Fibroblast of skin of right quadriceps (primary cell): ENCODE data around the gene C1QL1.
A peak's percentile ranks its signal among the peaks of the same experiment; 100 is the strongest.

Experiments
- DNase-seq: peaks from one replicate; pipeline ENCODE4 v3.0.0-alpha.2; 2013

The C1QL1 gene

DNA sequence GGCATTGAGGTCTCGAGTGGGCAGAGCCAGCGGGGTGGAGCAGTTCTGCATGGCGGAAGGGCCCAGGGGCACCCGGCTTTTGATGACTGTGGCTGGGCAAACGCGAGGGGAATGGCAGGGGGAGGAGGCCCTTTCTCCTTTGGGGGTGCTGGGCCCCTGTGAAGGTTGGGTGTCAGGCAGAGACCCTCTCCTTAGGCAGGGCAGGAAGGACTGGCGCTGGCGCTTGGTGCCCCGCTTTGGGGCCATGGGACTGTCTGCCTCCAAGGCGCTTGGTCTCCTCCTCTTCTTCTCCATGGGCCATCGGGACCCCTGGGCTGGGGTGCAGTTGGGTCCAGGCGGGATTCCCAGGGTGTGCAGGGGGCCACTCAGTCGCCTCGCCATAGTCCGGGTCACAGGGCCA is 40.0 kb downstream of the C1QL1 start:
- DNase-seq, result no peak

GRCh38 chr17:44927696-44928095 is 40.4 kb downstream of the C1QL1 start:
- no peak for DNase-seq

DNA sequence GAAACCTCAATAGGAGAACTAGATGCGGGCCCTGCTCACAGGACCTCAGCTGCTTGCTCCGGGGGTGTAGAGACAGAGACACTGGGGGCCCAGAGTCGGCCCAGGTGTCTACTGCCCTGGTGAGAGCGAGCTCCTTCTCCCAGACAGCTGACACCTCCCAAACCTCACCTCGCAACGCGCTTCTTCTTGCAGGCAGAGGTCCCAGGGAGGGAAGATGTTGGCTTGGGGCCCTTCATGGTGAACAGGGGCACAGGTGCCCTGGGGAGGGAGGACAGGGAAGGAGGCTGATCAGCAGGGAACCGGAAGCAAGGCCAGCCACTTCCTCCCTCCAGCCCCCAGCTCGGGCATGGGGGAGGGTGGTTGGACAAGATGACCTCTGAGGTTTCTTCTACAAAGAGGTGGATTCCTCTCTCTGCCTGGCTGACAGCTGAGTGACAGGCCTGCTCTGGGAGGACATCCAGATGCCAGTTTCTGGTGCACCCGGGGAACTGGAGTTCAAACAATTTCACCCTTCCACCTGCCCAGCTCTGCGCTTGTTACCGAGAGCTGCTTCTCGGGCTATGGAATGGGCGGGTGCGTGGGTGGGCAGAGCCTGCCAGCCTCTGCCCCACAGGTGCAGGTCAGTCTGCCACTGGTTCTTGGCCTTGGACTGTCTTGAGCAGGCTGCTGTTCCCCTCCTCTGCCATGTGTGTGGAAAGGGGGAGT is 41.1 kb downstream of the C1QL1 start:
- DNase-seq, result no peak

- no peak for DNase-seq
Measured at GRCh38 chr17:44925731-44926697, 42.1 kb downstream of the C1QL1 start.

DNA sequence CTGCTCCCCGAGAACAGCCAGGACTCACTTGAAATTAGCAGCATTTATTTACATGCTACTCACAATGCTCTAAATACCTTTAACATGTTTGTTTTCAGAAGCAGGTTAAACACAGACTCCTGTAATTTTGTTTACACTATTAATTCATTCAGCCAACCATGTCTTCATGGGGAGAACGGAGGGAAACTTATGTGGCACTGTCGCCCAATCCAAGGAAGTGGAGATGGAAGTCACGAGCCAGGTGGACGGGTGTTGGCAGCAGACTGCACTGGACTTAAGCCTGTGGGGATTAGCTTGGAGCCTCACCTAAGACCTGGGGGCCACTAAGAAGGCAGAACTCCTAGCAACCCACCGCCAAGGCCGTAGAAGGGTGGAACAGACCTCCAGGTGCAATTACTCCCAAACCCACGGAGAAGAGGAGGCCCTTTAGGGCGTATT is 44.0 kb downstream of the C1QL1 start:
- DNase-seq, result no peak

DNA sequence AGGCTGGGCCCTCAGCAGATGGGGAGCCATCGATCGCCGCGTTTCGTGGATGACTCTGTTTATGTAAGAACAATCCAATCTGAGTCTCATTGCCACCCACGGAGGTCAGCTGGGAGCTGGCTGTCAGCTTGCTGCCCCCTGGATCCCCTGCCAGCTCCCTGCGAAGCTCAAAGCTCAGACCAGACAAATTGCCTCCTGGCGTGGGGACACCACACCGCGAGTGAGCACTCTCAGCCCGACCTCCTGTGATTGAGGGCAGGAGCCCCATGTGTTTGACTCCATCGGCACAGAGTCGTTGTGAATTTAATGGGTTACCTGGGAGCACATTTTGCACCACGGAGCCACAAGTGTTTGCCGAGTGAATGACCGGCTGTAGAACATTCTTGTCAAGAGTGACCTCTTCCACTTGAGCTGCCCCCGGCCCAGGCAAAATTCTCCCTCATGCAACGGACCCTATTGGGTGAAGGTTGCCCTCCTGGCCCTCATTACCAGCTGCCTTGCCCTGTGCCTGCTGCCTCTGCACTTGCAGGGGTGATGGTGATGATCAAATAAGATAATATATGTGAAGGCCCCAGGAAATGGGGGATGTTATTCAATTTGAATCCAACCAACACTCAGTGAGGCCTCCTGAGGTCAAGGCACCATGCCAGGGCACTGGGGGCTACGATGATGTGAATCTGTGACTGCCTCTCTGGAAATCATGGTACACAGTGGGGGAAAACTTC is 45.2 kb downstream of the C1QL1 start:
- DNase-seq, result no peak

GRCh38 chr17:44922136-44922535 is 46.0 kb downstream of the C1QL1 start:
- DNase-seq, result no peak

DNA sequence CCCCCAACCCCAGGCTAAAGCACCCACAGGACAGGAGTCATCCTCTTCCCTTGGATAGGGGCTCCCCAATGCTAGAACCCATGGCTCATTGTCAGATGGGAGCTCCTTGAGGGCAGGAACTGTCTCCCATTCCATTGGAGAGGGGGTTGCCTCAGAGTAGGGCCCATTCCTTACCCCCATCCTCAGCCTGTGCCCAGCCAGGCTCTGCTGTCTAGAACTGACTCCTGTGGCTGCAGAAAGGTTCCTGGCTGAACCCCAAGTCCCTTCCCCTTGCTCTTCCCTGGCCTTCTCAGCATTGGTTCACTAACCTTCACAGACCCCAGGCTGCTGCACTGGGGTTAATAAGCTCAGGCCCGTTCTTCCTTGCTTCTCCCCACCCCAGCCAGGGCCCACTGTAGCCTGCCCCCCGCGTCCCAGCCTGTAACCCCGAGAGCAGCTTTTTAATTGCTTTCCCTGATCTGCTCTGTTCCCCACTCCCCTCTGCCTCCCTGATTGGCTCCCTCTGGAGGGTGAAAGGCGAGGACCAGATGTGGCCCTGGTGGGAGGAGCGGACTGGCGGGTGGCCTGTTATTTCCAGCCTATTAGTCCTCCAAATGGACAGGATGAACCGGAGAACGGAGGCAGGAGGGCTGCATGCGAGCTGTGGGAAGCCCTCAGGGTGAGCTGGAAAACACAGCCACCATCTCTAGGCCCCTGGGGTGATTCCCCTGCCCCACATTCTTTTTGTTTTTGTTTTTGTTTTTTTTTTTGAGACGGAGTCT is 46.8 kb downstream of the C1QL1 start:
- DNase-seq, result no peak

DNA sequence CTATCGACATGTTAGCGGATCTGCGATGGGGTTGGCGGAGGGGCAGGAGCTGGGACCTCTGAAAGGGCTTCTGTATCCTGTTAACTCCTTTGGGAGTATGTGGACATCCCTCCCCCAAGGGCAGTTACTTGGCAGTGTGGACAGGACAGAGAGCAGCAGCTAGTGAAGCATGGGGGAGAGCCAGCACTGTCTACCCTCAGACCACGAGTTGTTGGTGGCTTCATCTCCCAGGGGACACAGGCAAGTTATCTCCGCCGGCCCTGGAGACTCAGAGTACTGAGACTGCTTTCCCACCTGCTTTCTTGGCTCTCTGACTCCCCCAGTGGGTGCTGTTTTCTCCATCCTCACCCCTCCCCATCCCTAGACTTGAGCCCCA is 47.5 kb downstream of the C1QL1 start:
- no peak for DNase-seq

DNA sequence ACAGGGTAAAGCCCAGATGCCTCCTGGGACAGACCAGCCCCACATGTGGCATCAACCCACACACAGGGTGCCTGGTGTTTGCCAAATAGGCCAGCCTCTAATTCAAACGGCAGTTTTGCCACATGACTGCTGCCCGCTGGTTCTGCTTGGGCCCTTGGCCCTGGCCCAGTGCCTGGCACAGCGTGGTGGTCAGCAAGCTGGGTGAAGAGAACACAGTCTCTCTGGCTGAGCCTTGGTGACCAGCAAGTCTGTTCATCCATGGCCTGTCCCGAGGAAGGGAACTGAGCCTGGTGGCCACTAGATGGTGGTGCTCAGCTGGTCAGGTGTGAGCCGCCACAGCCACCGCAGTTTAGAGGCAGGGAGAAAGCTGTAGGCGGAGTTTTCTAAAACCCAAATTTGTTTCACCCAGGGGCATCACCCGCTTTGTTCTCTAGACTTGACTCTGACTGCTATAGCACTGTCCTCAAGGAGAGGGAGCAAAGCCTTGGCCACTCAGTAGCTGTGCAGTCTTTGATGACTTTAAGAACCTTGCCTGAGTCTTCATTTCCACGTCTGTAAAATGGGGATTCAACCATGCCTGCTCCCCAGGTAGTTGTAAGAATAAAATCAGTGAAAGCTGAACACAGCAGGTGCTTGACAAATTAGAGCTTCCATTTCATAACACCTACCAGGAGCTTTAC is 48.1 kb downstream of the C1QL1 start:
- DNase-seq, result peak; percentile 72

DNA sequence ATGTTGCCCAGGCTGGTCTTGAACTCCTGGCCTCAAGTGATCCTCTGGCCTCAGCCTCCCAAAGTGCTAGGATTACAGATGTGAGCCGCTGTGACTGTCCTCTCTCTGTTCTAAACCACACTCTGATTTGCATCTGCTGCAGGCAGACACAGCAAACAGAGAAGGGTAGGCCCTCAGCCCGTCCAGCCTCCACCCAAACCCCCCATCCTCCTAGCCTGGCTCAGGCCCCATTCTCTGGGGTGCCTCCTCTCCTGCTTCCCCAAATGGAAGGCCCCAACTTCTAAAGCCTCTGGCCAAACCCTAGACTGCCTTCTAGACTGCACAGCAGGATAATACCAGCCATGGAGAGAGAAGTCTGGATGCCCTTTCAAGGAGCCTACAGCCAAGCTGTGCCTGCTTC is 48.7 kb downstream of the C1QL1 start:
- no peak for DNase-seq

DNA sequence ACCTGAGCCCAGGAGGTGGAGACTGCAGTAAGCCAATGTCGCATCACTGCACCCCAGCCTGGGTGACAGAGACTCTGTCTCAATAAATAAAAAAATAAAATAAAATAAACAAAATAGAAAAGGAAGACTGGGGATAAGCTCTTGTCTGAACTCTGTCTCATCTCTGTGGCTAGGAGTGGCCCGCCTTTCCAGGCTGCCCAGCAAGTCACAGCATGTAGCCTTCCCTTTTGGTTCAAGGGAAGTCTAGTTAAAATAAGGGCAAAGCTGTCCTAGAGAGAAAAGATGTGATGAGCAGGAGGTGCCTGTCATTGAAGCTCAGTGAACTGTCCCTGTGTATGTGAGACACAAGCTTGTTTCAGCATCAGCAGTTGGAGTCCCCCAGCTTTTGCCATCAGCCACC is 50.1 kb downstream of the C1QL1 start:
- no peak for DNase-seq

- DNase-seq, result no peak
Measured at GRCh38 chr17:44917456-44917855, 50.6 kb downstream of the C1QL1 start.

DNA sequence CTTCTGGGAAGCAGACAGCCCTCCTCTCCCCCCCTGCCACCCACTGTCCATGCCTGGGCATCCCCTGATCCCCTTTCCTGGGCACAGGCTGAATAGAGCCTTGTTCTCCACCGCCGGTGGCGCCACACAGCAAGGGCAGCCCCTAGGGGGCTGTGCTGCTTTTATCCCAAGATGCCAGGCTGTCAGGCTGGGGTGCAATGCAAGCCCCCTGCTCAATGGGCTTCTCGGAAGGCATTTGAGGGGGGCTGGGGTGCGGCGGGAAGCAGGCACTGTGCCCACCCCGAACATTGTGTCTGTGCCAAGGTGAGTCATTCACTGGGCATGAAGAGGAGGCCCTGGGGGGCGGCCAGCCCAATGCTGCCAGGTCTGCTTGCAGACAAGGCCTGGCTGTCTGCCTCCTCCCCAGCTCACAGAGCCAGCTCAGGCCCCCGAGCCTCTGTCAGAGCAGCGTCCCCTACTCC is 51.3 kb downstream of the C1QL1 start:
- DNase-seq, result peak; percentile 40

DNA sequence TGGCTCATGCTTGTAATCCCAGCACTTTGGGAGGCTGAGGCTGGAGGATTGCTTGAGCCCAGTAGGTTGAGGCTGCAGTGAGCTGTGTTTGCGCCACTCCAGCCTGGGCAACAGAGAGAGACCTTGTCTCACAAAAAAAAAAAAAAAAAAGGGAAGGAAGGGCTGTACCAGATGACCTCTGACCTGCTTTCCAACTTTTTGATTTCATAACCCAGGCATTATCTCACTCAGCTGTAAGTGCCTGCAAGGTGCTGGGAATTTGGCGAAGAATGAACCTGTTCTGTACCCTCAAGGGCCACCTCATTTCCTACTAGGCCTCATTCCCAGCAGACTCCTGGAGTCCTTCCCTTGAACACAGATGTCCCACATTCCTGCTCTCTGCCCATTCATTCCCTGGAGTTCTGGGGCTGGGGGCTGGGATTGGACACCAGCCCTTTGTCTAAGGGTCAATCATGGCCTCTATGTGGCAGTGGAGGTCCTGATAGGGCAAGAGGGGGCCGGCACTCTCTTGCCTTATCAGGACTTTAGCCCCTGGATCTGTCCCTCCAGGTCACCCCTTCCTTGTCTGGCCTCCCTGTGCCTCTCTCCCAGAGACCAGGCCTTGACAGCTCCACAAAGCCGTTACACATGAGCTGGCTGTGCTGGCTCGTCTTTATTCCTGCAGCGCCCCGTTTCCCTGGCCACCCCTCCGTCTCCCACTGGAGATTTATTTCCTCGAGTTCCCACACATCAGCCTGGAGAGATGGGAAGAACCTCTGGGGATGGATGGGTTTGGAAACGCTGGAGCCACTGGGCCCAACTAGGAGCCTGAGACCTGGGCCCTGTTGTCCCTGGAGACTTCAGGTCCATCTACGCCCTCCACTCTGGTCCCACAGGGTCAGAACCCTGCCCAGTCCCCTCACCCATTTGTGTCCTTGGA is 52.0 kb downstream of the C1QL1 start:
- no peak for DNase-seq

DNA sequence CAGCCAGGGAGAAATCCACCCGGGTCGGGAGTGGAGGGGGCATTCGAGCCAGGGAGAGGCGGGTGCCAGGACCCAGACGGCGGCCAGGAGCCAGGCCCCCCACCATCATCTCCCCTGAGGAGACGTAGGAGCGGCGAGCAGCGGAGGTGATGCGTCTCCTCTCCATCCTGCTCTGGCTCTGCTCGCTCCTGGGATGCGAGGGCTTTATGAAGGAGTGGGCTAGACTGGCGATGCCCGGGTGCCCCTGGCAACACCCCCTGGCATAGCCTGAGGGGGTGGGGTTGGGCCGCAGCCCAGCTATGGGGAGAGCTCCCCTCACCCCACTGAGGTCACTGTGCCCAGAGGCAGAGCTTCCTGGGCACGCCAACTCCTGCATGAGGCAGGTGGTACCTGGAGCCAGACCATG is 52.8 kb downstream of the C1QL1 start, which contains the start of gene GFAP:
TSS of gene GFAP (minus strand) at position 180 of the 406 bp plus-strand sequence. CDS start at position 166, 14 bp downstream.
- DNase-seq, result no peak

GRCh38 chr17:44914698-44915271 is 53.3 kb downstream of the C1QL1 start:
- no peak for DNase-seq

DNA sequence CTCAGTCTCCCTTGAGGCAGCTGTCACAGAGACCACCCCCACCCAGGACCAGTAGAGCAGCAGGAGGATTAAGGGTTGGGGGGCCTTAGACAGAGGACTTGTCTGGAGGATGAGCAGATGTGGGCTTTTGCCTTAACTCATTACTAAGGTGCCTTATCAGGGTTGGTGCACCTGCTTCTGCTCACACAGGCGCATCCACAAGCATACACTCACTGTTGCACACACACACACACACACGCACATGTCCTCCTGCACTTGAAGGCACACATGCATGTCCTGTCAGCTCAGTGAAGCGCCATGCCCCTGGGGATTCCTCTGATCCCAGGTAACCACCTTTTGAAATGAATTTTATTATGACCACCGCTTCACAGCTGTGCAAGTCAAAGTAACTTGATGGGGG is 54.0 kb downstream of the C1QL1 start:
- no peak for DNase-seq

GRCh38 chr17:44913676-44914075 is 54.4 kb downstream of the C1QL1 start:
- no peak for DNase-seq
